H1 (cell line): ENCODE results near the gene HDAC6. TPM values are rescaled to one million over a fixed set of nuclear protein-coding genes. Genes with fewer than 3 reads are reported as not detected.
A peak's percentile ranks its signal among the peaks of the same experiment; 100 is the strongest.

ENCODE experiments used
- ASH2L ChIP-seq: fragments of 200-600, 300-600 bp; sonication (generic); IDR thresholded peaks from one replicate; pipeline ENCODE4 v1.7.1; 2017; ENCODE audit warnings: low read length
- NRF1 ChIP-seq: IDR thresholded peaks from 2 replicates; pipeline ENCODE4 v1.6.1; 2011; ENCODE audit warnings: mild to moderate bottlenecking, low read depth, low read length, improper control_type of control experiment
- RBBP5 ChIP-seq: IDR thresholded peaks from 2 replicates; pipeline ENCODE4 v1.7.1; 2012; ENCODE audit warnings: low read depth, mild to moderate bottlenecking, inconsistent platforms, low read length, moderate library complexity, borderline replicate concordance
- RFX5 ChIP-seq: IDR thresholded peaks from 2 replicates; pipeline ENCODE4 v1.6.1; 2011; ENCODE audit warnings: low read depth, low read length, improper control_type of control experiment, borderline replicate concordance
- RNF2 ChIP-seq: fragments of 200-900, 300-1000 bp; sonication (generic); IDR thresholded peaks from 2 replicates; pipeline ENCODE4 v1.7.1; 2016; ENCODE audit warnings: borderline replicate concordance, low read depth, mild to moderate bottlenecking, antibody characterized with exemption, low read length; ENCODE audit not compliant: poor library complexity, severe bottlenecking; ENCODE audit errors: missing control alignments
- SP1 ChIP-seq: IDR thresholded peaks from 2 replicates; pipeline ENCODE4 v1.6.1; 2011; ENCODE audit warnings: low read depth, low read length
- TBP ChIP-seq: IDR thresholded peaks from 2 replicates; pipeline ENCODE4 v1.6.1; 2011; ENCODE audit warnings: low read depth, low read length, improper control_type of control experiment
- polyA plus RNA-seq, 7 experiments: library from polyadenylated mRNA; depleted of rRNA in 3 of 7; stranded (reverse) in 5 of 7; unstranded in 2 of 7; fragments of >200 nt in 5 of 7; fragments of 200-250 nt in 2 of 7; gene quantifications; 1 replicate in 5 of 7; 2 replicates in 1 of 7; 4 replicates in 1 of 7; pipeline versions ENCODE4 v1.2.1 to v1.2.3, GENCODE V29; 2011 to 2013; ENCODE audit warnings: missing spikeins in 2 of 7, mixed read lengths in 2 of 7
- total RNA-seq: library from RNA; stranded (reverse); fragmentation: NEBNext Ultra II Directional; extraction: Animal tissue kit (Norgen Biotek cat#: 25700); gene quantifications from 2 replicates; pipeline ENCODE4 v1.2.1, GENCODE V29; 2021

HDAC6 gene
- total and polyA plus RNA-seq, 2 of the 8 experiments (the other 6 are each of a cell fraction or from before 2014, with no cell fraction given), result 34.0 to 51.8 TPM

DNA sequence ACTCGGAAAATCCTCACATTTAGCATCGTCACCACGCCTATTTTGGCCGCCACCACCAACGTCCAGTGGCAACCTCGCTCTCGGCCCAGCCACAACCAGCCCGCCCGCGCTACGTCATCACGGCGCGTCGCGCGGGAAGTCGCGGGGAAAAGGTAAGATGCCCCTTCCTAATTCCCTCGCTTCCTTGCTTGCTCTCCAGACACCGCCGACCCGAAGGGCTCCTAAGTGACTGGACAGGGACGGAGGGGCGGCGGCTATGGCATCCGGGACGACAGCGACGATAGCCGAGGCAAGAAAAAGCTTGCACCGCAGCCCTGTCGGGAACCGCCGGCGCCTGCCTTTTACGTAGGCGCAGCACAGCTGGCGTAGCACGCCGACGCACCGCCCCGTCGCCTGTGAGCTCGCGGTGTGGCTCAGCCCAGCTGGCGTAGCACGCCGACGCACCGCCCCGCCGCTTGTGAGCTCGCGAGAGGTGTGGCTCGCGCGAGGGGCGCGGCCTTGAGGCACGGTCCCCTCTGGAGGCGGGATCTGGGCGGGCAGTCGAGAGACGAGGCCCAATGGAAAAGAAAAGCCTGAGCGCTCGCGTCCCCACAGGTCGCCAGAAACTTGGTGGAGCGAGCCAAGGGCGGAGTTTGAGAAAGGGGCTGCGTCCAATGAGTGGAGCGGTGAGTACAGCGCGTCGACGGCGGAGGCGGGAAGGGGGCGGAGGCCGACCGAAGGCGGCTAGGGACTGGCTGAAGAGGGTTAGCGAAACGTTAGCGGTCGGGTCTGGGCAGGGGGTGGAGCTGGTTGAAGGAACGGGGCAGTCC, at the start of gene HDAC6 (continued):
- no peak for TF ChIP-seq TBP
- TF ChIP-seq ASH2L, result peak; percentile 90
- no peak for TF ChIP-seq RBBP5
- TF ChIP-seq NRF1, result no peak
- TF ChIP-seq RNF2, result no peak
- no peak for TF ChIP-seq RFX5
- TF ChIP-seq SP1, result peak; percentile 40; the same call in 1 of the 2 replicates
